H54 (cell line): ENCODE results near the gene NEDD1.

Experiments used
- DNase-seq: peaks from one replicate; pipeline ENCODE4 v3.0.0; 2011; ENCODE audit warnings: low spot score, mixed read lengths; ENCODE audit not compliant: insufficient read length
- FAIRE-seq: peaks from 3 replicates; lab custom pipeline; 2011; peaks lifted over from hg19 to GRCh38; lab: Jason Lieb, UNC
- POLR2A ChIP-seq: IDR thresholded peaks from 2 replicates; pipeline ENCODE4 v1.6.1; 2011; ENCODE audit warnings: low read depth, mild to moderate bottlenecking, low read length

Gene NEDD1

DNA sequence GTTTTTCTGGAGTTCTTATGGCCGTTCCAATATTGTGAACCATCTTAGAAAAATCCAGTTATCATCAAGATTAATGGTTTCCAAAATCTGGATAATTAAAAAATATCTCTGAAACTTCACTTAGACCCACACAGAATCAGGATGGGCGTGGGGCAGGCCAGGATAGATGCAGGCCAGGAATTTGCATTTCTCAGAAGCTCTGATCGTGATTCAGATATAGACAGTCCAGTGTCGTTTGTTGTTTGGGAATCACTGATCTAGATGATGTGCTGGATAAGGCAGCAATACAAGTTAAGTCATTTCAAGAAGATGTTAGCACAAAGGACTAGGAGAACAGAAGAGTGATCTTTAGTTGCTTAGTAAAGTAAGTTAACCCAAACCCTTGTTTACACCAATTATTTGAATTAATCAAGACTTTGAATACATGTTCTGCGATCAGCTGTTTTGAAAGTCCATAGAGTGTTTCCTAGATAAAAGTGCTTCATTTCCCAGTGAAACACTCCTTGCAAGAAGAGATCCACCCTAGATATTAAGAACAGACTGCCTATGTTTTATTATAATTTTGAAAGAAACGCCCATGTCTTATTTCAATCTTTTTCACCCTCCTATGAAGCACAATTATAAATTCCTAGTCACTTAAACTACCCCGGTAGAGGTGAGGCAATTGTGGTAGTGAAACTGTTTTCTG, 90.9 kb downstream of the NEDD1 start:
- FAIRE-seq (no peak), DNase-seq (no peak)
- no peak for TF ChIP-seq POLR2A

DNA sequence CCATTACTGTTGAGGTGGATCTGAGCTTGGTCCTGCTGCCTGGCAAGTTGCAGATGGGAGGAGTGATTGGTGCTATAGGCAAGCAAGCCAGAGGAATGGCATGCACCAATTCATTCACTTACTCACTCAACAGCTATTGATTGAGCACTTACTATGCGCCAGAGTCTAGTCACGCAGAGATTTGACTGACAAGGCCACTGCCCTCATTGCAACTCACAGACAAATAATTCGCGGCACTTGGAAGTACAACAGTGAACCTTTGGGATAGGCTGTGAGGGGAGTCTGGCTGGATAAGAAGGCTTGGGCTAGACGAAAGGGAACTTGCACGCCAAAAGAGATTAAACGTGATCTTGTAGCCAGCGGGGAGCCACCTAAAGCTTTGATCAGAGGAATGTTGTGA, 96.2 kb downstream of the NEDD1 start:
- TF ChIP-seq POLR2A, result no peak
- no peak for DNase-seq
- FAIRE-seq, result no peak
